IPS-18c (cell line): ENCODE data around the gene DYRK1A.
"Not testable (repeated sequence)": the region's sequence is repeated elsewhere in the genome, so short reads cannot be mapped to it uniquely, and the experiment has no call there.

Experiments used
- H3K4me3 ChIP-seq: 2 replicates; pipeline ENCODE4 v1.7.0; 2013; ENCODE audit warnings: low read depth, mild to moderate bottlenecking, low read length, moderate library complexity; ENCODE audit not compliant: insufficient read depth
- H3K9me3 ChIP-seq: one replicate; pipeline ENCODE4 v1.6.1; 2013; ENCODE audit warnings: mild to moderate bottlenecking, low read length, moderate library complexity; ENCODE audit not compliant: control insufficient read depth, insufficient read depth

DYRK1A gene

DNA sequence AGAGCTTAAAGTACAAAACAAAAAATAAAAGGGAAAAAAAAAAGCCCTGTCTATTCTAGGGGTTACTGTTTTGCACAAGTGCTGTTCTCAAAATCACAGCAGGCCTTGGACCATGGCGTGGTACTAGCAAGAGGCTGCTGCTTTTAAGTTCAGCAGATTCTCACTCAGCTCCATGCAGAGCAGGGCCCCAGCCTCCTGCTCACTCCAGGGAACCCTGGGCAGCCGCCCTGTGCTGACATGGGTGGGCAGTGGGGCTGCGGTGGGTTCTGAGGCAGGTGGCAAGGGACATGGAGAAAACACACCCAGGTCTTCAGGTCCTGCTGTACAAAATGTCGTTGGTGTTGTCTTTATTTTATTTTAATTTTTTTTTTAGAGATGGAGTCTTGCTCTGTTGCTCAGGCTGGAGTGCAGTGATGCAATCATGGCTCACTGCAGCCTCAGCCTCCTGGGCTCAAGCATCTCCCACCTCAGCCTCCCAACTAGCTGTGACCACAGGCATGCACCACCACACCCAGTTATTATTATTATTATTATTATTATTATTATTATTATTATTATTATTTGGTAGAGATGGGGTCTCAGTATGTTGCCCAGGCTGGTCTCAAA lies 170.9 kb downstream of the DYRK1A start:
- Histone ChIP-seq H3K9me3 (peaks cover 5% of the 10 kb centered on the region), H3K4me3 (no peak overlapping the region)

DNA sequence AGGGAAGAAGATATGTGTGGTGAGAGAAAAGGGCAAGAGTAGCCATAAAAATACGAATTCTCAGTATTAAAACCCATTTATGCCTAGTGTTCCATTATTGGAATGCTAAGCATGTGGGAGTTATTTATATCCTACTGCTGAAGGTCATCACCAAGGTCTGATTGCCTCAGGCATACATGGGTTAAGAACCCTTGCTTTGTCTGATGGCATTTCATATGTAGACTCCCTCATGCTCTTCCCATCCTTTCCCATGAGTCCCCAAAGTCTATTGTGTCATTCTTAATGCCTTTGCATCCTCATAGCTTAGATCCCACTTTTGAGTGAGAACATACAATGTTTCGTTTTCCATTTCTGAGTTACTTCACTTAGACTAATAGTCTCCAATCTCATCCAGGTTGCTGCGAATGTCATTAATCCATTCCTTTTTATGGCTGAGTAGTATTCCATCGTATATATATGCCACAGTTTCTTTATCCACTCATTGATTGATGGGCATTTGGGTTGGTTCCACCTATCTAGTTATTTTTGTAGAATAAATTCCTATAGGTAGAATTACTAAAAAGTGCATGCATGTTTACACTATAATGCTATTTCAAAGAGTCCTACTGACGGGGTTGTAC lies 172.5 kb downstream of the DYRK1A start:
- no peak overlapping the region for H3K4me3 ChIP-seq
- H3K9me3 ChIP-seq, result peaks cover 5% of the 10 kb centered on the region

DNA sequence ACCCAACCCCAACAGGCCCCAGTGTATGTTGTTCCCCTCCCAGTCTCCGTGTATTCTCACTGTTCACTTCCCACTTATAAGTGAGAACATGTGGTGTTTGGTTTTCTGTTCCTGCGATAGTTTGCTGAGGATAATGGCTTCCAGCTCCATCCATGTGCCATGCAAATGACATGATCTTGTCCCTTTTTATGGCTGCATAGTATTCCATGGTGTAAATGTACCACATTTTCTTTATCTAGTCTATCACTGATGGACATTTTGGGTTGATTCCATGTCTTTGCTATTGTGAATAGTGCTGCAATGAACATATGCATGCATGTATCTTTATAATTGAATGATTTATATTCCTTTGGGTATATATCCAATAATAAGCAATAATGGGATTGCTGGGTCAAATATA lies 174.6 kb downstream of the DYRK1A start:
- not testable (repeated sequence) for H3K9me3 ChIP-seq, H3K4me3 ChIP-seq

GRCh38 chr21:37542512-37542911 lies 175.9 kb downstream of the DYRK1A start:
- H3K4me3 ChIP-seq, result no peak overlapping the region
- no peaks in the 10 kb centered on the region for H3K9me3 ChIP-seq

DNA sequence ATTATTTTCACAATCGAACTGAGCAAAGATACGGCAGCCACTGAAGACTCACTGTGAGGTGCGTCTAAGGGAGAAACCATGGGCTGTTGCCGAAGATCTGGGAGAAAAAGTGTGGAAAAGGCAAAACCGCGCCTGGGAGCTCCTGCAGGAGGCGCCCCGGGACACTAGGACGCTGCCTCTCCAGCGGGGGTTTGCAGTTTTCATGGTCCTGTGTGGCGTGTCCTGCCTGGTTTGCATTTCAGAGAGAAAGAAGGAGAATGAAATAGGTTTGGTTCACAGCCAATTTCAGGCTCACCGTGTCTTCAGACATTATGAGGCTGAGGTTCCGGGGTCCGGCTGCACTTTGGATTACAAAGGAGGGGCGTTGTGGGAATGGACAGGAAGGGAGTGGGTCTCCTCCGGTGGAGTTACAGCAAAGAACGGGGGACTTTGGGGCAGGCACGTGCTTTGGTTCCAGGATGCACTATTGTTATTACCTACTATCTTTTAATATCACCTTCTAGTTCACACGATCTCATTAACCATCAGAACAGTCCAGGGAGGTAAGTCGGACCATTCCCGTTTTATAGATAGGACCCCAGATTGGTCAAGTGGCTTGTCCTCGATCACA lies 179.8 kb downstream of the DYRK1A start:
- Histone ChIP-seq H3K9me3 (no peaks in the 10 kb centered on the region), H3K4me3 (no peak overlapping the region)

DNA sequence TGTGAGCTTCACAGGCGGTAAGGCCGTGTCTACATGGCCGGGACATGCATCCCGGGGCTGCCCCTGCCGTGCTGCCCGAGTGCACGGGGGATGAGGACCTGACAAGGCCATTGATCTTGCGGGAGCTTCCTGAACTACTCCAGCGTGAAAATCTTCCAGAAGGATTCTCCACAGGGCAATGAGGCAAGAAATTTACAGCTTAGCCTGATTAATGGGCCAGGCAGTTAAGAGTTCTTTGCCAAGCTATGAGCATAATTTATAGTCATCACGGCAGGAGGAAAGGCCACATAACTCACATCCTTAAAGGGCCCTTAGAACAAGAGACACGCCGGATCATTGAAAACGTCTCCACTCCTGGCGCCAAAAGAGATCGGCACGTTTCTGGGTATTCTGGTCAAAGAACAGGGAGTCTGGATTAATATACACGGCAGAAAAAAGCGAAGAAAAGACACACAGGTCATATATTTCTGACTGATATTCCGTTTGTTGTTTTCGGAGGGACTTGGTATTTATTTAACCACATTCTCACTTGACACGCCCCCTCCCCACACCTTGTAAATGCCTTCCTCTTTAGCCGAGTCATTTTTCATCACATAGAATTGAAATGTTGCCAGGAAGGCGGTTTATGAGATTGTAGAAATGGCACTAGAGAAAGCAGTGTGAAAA lies 180.5 kb downstream of the DYRK1A start:
- no peak overlapping the region for H3K4me3 ChIP-seq
- no peaks in the 10 kb centered on the region for H3K9me3 ChIP-seq

DNA sequence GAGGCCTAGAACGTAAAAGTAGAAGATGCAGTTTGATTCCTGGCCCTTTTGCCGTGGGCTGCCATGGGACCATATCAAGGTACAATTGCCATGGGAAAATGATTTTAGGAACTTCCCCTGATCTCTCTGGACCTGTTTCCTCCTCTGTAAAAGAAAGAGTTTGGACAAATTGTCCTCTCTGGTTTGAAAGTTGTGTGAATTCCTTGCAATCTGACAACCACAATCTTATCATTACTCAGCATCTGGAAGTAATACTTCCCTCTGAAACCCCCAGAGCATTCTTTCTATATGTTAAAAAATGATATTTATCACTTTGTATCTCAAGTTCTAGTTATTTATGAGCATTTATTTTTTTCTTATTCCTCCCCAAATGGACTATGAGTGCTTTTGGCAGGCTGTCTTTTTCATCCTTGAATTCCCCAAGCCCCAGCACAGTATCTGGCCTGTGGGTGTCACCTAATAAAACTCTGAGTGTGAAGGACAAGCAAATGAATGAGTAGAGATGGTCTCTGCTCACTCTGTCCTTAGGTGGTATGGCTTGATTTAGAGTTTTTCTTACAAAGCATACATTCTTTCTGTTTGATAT lies 181.1 kb downstream of the DYRK1A start:
- H3K4me3 ChIP-seq, result no peak overlapping the region
- no peaks in the 10 kb centered on the region for H3K9me3 ChIP-seq

DNA sequence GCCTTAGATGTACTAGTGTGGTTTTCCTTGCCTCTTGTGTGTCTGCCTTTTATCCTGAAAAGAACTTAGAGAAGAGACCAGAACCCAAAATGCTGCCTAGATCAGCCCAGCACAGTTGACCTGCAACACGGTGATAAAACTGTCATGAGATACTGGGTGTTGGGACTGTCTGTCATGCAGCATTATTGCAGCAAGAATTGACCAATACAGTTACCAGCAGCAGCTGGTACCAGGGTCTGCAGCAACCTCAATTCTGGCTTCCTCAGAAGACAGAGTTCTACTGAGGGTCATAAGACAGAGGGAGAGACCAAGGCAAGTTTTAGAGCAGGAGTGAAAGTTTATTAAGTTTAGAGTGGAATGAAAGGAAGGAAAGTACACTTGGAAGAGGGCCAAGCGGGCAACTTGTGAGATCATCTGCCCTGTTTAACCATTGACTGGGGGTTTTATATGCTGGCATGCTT lies 182.0 kb downstream of the DYRK1A start:
- Histone ChIP-seq H3K9me3 (no peaks in the 10 kb centered on the region), H3K4me3 (no peak overlapping the region)

DNA sequence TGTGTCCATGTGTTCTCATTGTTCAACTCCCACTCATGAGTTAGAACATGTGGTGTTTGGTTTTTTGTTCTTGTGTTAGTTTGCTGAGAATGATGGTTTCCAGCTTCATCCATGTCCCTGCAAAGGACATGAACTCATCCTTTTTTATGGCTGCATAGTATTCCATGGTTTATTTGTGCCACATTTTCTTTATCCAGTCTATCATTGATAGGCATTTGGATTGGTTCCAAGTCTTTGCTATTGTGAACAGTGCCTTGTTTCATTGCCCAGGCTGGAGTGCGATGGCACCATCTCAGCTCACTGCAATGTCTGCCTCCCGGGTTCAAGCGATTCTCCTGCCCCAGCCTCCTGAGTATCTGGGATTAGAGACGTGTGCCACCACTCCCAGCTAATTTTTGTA lies 183.2 kb downstream of the DYRK1A start:
- H3K4me3 ChIP-seq, H3K9me3 ChIP-seq: not testable (repeated sequence)

GRCh38 chr21:37550157-37550556 lies 183.6 kb downstream of the DYRK1A start:
- H3K9me3 ChIP-seq, result no peaks in the 10 kb centered on the region
- H3K4me3 ChIP-seq, result no peak overlapping the region

DNA sequence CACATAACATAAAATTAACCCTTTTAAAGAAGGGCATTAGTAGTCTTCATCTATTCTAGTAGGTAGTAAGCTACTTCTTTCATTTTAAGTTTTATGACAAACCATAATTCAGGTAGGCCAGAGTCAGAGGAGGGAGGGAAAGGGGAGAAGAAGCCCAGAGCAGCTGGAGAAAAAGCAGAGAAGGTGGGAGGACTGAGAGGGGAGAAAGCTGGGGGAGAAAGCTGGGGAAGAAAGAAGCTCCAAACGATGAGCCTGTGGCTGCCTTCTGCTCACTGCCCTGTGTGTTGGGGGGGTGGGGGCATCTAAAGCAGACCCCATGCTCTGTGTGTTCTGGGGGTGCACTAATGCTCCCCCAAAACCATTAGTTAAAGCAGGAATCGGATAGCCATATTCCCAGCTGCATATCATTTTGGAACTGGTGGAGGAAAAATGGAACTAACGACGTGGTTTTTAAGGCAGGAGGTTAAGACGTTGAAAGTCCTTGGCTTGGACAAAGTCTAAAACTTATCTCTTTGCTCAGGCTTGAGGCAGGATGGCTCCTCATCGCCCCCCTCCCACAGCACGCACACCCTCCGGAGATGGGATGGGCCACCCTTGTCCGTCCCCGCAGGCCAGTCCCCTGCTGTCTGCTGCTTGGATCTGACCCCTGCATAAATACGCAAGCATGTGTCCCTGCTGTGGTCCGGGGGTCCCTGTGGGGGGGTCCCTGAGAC lies 184.2 kb downstream of the DYRK1A start:
- no peaks in the 10 kb centered on the region for H3K9me3 ChIP-seq
- H3K4me3 ChIP-seq, result no peak overlapping the region

GRCh38 chr21:37551331-37551992 lies 184.9 kb downstream of the DYRK1A start:
- Histone ChIP-seq H3K9me3 (no peaks in the 10 kb centered on the region), H3K4me3 (no peak overlapping the region)

- Histone ChIP-seq H3K4me3 (no peak overlapping the region), H3K9me3 (no peaks in the 10 kb centered on the region)
Measured at GRCh38 chr21:37551993-37552355, 185.4 kb downstream of the DYRK1A start.

DNA sequence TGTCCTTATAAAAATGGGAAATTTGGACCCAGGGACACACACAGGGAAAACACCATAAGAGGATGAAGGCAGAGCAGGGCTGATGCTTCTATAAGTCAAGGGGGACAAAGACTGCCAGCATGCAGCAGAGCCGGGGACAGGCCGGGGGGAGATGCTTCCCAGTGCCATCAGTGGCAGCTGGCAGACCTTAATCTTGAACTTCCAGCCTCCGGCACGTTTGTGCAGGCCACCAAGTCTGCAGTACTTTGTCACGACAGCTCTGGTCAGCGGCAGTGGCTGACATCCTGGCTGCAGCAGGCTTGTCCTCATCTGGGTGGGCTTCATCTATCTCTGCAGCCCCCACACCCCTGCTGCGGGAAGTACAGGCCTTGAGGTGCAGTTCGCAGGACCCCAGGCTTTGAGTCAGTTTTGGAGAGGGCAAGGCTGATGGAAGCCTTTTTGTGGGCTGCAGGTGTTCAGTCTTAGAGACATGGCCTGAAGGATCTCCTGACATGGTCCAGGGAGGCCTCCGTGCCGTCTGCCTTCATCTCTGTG lies 186.0 kb downstream of the DYRK1A start:
- H3K4me3 ChIP-seq, result no peak overlapping the region
- H3K9me3 ChIP-seq, result no peaks in the 10 kb centered on the region

- no peak overlapping the region for H3K4me3 ChIP-seq
Measured at GRCh38 chr21:37553078-37553481, 186.5 kb downstream of the DYRK1A start.

GRCh38 chr21:37554661-37555379 lies 188.2 kb downstream of the DYRK1A start:
- Histone ChIP-seq H3K9me3 (no peaks in the 10 kb centered on the region), H3K4me3 (no peak overlapping the region)

More at GRCh38 chr21:37553078-37553481, 186.5 kb downstream of the DYRK1A start:
- no peaks in the 10 kb centered on the region for H3K9me3 ChIP-seq
